T-helper 1 cell treated with Interleukin-12 subunit alpha and Interleukin-12 subunit beta and Interleukin-4 antibody, amounts not matched to agents 30 μg/mL and 1 μg/mL, for 36 hours (primary cell): ENCODE results near the gene RORB.

ENCODE experiments used
- H3K27ac Mint-ChIP-seq: one replicate; pipeline ENCODE4 v1.8.0; 2021; ENCODE audit warnings: mild to moderate bottlenecking, mixed read lengths
- H3K27me3 Mint-ChIP-seq: one replicate; pipeline ENCODE4 v1.8.0; 2021; ENCODE audit warnings: low read depth, mixed read lengths
- H3K36me3 Mint-ChIP-seq: one replicate; pipeline ENCODE4 v1.8.0; 2021; ENCODE audit warnings: low read depth, mixed read lengths
- H3K4me1 Mint-ChIP-seq: one replicate; pipeline ENCODE4 v1.8.0; 2021; ENCODE audit warnings: low read depth, mixed read lengths
- H3K4me3 Mint-ChIP-seq: one replicate; pipeline ENCODE4 v1.8.0; 2021; ENCODE audit warnings: mild to moderate bottlenecking, moderate library complexity, mixed read lengths
- H3K9me3 Mint-ChIP-seq: one replicate; pipeline ENCODE4 v1.8.0; 2021; ENCODE audit warnings: mixed read lengths

The RORB gene

GRCh38 chr9:74736646-74737045 lies 239.5 kb downstream of the RORB start:
- H3K9me3 Mint-ChIP-seq, result no peaks in the 10 kb centered on the region
- H3K4me3 Mint-ChIP-seq, result no peak overlapping the region
- peaks cover 23% of the 10 kb centered on the region for H3K27me3 Mint-ChIP-seq
- no peaks in the 10 kb centered on the region for H3K36me3 Mint-ChIP-seq
- peaks cover 5% of the 10 kb centered on the region for H3K4me1 Mint-ChIP-seq
- no peak overlapping the region for H3K27ac Mint-ChIP-seq

- peaks cover 49% of the 10 kb centered on the region for H3K27me3 Mint-ChIP-seq
- no peak overlapping the region for H3K4me3 Mint-ChIP-seq
- no peaks in the 10 kb centered on the region for H3K9me3 Mint-ChIP-seq
Measured at GRCh38 chr9:74742191-74742790, 245.2 kb downstream of the RORB start.

More at GRCh38 chr9:74742191-74742790, 245.2 kb downstream of the RORB start:
- Mint-ChIP-seq H3K27ac (no peak overlapping the region), H3K36me3 (no peaks in the 10 kb centered on the region), H3K4me1 (no peaks in the 10 kb centered on the region)
